CD4-positive, alpha-beta T cell treated with Interleukin-17A for 4 hours (primary cell): Measurements from ENCODE around the gene CNN2.

ENCODE experiments used
- DNase-seq: peaks from one replicate; pipeline ENCODE4 v3.0.0-alpha.2; 2020; ENCODE audit warnings: mixed read lengths

CNN2 gene

DNA sequence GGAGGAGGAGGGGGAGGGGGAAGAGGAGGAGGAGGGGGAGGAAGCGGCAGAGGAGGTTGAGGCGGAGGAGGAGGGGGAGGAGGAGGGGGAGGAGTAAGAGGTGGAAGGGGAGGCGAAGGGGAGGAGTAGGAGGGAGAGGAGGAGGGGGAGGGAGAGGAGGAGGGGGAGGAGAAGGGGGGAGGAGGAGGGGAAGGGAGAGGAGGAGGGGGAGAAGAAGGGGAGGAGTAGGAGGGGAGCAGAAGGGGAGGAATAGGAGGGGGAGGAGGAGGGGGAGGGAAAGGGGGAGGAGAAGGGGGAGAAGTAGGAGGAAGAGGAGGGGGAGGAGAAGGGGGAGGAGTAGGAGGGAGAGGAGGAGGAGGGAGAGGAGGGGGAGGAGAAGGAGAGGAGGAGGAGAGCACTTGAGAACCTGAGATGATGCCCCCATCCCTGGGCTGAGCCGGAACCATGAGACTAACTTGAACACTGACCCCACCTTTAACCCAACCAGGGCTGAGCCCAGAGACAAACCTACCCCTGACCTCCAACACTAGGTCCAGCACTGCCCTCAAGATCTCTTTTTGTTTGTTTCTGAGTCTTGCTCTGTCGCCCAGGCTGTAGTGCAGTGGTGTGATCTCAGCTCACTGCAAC lies 26.1 kb downstream of the CNN2 start:
- DNase-seq = peak; percentile 35

GRCh38 chr19:1053176-1054101 lies 27.0 kb downstream of the CNN2 start:
- no peak for DNase-seq

- no peak for DNase-seq
Observed at GRCh38 chr19:1054102-1055027, 28.0 kb downstream of the CNN2 start.

GRCh38 chr19:1055028-1055425 lies 28.6 kb downstream of the CNN2 start:
- no peak for DNase-seq

DNA sequence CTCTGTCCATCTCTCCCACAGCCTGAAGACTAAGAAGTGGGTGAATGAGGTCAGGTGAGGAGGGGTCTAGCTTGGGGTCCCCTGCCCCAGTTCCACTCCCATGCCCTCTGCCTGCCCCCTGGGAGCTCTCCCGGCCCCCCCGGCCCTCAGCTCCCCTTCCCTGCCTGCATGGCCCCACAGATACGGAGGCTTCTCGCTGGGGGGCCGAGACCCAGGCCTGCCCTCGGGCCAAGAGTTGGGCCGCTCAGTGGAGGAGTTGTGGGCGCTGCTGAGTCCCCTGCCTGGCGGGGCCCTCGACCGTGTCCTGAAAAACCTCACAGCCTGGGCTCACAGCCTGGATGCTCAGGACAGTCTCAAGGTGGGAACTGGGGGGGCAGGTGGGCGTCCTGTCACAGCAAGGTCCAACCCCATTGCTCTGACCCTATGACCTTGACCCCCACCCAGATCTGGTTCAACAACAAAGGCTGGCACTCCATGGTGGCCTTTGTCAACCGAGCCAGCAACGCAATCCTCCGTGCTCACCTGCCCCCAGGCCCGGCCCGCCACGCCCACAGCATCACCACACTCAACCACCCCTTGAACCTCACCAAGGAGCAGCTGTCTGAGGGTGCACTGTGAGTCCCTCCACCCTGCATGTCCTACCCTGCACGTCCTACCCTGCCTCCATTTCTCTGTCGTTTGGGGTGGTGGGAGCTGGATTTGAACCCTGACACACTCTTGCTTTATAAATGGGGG lies 29.6 kb downstream of the CNN2 start:
- no peak for DNase-seq

GRCh38 chr19:1057176-1057855 lies 30.9 kb downstream of the CNN2 start:
- peak; percentile 71 for DNase-seq

DNA sequence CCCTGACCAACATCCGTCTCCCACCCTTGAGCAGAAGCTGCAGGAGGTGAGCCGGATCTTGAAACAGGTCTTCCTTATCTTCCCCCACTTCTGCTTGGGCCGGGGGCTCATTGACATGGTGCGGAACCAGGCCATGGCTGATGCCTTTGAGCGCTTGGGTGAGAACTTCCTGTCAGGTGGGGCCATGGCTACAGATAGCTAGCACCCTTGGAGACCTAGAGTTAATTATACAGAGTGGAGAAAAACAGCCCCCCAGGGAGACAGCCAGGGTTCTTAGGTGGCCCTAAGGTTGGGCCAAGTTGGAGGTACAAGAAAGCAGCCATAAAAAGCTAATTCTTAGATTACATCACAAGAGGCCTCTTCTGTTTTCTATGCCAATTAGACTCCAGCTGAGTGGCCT lies 31.7 kb downstream of the CNN2 start:
- DNase-seq = peak; percentile 44

DNA sequence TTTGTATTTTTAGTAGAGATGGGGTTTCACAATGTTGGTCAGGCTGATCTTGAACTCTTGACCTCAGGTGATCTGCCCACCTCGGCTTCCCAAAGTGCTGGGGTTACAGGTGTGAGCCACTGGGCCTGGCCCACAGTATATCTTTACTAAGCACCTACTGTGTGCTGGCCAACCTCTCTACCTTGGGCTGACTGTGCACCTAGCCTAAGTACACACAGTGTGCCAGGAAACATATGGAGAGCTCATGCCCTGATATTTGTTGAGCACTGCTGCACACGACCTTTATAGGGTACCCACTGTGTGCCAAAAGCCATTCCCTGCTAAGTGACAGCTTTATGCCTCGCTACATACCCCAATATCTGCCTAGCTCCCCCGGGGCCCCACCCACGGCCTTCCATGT lies 34.3 kb downstream of the CNN2 start:
- no peak for DNase-seq

DNA sequence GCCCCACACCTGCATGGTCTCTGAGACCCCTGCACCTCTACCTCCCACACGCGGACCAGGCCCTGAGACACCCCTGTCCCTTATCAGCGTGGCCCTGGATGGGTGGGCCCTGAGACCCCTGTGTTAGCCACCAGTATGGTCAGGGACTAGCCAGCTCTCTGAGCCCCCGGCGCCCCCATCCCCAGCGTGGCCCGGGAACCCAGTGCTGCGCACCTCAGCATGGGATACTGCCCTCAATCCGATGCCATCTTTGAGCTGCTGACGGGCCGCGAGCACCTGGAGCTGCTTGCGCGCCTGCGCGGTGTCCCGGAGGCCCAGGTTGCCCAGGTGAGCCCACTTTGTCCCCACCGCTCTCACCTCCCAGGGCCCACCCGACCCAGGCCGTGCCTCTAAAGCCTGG lies 35.6 kb downstream of the CNN2 start:
- no peak for DNase-seq

DNA sequence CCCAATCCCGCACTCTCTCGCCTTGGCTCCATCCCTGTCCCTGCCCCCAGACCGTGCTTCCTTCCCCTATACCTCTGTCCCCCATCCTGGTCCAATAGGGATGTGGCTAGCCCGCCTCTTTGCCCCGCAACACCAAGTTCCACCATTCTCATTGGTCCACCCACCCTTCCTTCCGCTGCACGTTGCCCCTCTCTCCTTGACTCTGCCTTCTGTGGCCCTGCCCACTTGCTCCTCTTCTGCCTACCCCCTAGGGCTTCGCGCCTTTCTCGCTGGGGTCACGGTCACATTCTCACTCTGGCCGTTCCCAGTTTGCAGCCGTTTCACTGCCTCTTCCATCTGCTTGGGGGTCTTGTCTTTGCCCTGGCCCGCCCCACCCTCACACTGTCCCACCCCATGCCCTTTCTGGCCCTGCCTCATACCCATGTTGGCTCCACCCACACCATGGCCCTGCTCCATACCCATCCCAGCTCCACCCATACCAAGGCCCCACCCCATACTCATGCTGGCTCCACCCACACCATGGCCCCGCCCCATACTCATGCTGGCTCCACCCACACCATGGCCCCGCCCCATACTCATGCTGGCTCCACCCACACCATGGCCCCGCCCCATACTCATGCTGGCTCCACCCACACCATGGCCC lies 36.1 kb downstream of the CNN2 start:
- no peak for DNase-seq

GRCh38 chr19:1063030-1063908 lies 36.9 kb downstream of the CNN2 start:
- no peak for DNase-seq

- DNase-seq = peak; percentile 32
Observed at GRCh38 chr19:1063909-1064660, 37.7 kb downstream of the CNN2 start.

GRCh38 chr19:1064661-1065605 lies 38.5 kb downstream of the CNN2 start:
- DNase-seq = peak; percentile 83

- no peak for DNase-seq
Observed at GRCh38 chr19:1065606-1066109, 39.2 kb downstream of the CNN2 start.

- DNase-seq = no peak
Observed at GRCh38 chr19:1066251-1066747, 39.9 kb downstream of the CNN2 start.

DNA sequence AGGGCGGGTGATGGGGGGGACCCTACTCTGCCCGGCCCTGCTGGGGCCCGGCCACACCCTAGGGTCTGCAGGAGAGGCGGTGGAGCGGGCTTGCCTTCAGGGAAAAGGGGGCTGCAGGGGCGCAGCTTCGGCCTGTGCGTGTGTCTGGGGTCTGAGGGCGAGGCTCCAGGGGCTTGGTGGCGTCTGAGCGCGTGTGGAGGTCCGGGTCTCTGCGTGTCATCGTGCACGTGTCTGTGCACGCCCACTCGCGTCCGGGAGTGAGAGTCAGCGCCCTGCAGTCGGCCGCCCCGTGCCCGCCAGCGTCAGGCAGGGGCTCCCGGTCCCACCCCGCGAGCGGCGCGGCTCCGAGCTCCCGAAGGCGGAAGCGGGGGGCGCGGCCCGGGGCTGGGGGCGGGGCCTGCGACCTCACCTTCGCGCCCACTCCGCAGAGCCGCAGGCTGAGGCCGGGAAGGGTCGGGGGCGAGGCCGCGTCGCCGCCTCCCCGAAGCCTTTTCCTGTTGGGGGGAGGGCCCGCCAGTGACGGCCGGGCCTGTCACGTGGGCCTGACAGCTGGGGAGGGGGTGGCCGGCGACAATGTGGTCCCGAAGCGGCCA lies 40.4 kb downstream of the CNN2 start, which contains the start of gene ARHGAP45:
Gene ARHGAP45 (plus strand): TSS at position 420 of the 593 bp plus-strand sequence. CDS start 239 bp downstream, outside the sequence.
- peak; percentile 94 for DNase-seq

DNA sequence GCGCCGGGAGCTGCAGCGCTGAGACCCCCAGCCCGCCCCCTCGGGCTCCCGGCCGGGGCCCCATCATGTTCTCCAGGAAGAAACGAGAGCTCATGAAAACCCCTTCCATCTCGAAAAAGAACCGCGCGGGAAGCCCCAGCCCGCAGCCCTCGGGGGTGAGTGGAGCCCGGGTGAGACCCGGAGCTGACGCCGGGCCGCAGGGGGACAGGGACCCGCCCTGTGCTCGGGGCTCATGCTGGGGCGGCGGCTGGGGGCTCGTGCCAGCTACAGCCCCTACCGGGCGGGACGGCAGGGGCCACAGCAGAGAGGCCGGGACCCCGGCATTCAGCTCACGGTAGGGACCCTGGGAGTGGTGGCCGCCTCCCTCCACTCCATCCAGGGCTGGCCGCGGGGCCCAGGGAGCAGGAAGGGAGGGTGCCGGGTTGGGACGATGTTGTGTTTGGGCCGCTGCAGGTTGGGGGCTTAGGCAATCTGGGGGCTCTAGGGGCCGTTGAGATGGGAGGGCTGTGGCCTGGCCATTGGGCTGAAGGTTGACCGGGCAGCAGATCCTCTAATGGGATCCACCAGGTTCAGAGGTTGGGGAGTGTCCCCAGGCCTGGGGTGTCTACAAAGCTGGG lies 41.0 kb downstream of the CNN2 start:
- DNase-seq = no peak
